ENCODE data around the gene NOX1.

Gene NOX1

GRCh38 chrX:100864657-100865391 lies 9.3 kb downstream of the NOX1 start:
- no peak for TF ChIP-seq CTCF (conservative IDR thresholded peaks at IDR 0.05; ENCODE audit: low read depth)
- H3K27ac ChIP-seq, result no peak overlapping the region
- ChIA-PET POLR2A (ENCODE audit: low non-redundant PET) (no interaction called here), CTCF (no interaction called here)
- no peak for DNase-seq (ENCODE audit: low spot score)

GRCh38 chrX:100863326-100863864 lies 10.8 kb downstream of the NOX1 start:
- H3K27ac ChIP-seq, result no peak overlapping the region
- ChIA-PET CTCF (no interaction called here), POLR2A (ENCODE audit: low non-redundant PET) (no interaction called here)
- TF ChIP-seq CTCF (conservative IDR thresholded peaks at IDR 0.05; ENCODE audit: low read depth), result no peak
- DNase-seq (ENCODE audit: low spot score), result no peak

DNA sequence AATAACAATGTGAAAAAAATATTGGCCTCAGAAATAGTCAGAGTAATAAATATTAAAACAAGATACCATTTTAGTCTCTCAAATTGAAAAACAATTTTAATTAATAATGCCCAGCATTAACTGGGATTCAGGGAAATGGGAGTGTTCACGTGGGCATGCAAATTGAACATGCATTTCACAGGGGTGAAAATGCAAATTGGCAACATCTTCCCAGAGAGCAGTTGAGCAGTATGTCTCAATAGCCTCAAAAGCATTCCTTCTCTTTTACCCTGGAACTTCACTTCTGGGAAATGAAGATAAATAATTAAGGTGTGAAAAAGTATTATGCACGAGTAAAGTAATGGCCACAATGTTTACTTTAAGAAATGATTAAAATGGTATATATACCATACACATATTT lies 21.3 kb downstream of the NOX1 start:
- POLR2A ChIA-PET (ENCODE audit: low non-redundant PET), result no interaction called here

DNA sequence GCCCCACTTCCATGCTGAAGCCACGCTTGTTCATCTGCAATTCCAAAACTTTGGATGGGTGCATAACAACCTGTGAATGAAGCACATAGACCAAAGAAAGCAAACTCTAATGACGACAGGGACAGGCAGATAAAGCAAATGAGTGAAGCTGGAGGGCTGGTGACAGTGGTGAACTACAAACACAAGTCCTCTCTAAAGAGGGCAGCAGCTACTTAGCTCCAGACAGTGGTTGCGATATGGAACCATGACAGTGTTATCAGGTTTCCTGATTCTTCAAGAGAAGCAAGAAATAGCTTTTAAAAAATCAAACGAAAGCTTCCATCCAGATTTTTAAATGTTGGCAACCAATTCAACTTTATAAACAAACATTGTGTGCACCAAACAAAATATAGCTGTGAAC lies 23.8 kb downstream of the NOX1 start:
- no peak overlapping the region for H3K27ac ChIP-seq
- CTCF ChIA-PET, result no interaction called here
- POLR2A ChIA-PET (ENCODE audit: low non-redundant PET), result no interaction called here
- DNase-seq (ENCODE audit: low spot score), result no peak
- TF ChIP-seq CTCF (conservative IDR thresholded peaks at IDR 0.05; ENCODE audit: low read depth), result no peak

More for the DNA sequence above, 21.3 kb downstream of the NOX1 start:
- no peak overlapping the region for H3K27ac ChIP-seq
- DNase-seq (ENCODE audit: low spot score), result no peak
- no peak for TF ChIP-seq CTCF (conservative IDR thresholded peaks at IDR 0.05; ENCODE audit: low read depth)
- CTCF ChIA-PET, result no interaction called here

- ChIA-PET POLR2A (ENCODE audit: low non-redundant PET) (no interaction called here), CTCF (no interaction called here)
- DNase-seq (ENCODE audit: low spot score), result no peak
- H3K27ac ChIP-seq, result no peak overlapping the region
- no peak for TF ChIP-seq CTCF (conservative IDR thresholded peaks at IDR 0.05; ENCODE audit: low read depth)
Observed at GRCh38 chrX:100831219-100831946, 42.8 kb downstream of the NOX1 start.

DNA sequence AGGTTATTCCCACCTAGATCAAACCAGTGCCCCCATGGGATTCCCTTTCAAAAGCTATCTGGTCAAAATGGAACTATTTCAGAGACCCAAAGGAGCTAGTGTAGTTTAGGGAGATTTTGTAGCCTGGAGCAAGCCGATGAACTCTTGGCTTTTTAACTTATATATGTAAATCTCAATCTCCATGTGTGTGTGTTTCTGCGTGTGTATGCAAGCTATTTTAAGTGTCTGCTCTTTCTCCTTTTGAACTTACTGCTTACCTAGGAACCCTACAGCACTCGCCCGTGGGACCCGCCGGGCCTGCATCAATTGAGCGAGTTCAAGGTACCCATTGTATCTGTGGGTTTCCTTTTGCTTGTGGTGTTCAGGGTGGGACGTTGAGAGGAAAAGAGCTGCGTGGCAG lies 43.6 kb downstream of the NOX1 start:
- ChIA-PET POLR2A (ENCODE audit: low non-redundant PET) (no interaction called here), CTCF (no interaction called here)
- H3K27ac ChIP-seq, result no peak overlapping the region
- DNase-seq (ENCODE audit: low spot score), result no peak
- no peak for TF ChIP-seq CTCF (conservative IDR thresholded peaks at IDR 0.05; ENCODE audit: low read depth)
